Stimulated activated CD4-positive, alpha-beta T cell treated with anti-CD3 and anti-CD28 coated beads, Interleukin-12 subunit alpha, Interleukin-12 subunit beta, amount 100 ng/mL, for 48 hours (primary cell): ENCODE measurements around the gene SLC16A1.
"Not testable (repeated sequence)": the region's sequence is repeated elsewhere in the genome, so short reads cannot be mapped to it uniquely, and the experiment has no call there.

Source experiments
- DNase-seq, 3 donors: peaks; one replicate each; pipeline ENCODE4 v3.0.0-alpha.2; 2020; ENCODE audit warnings: low read depth in 2 of 3, low spot score in 1 of 3

SLC16A1 gene

GRCh38 chr1:112887599-112888283, 68.3 kb downstream of the SLC16A1 start:
- DNase-seq = no peak

- not testable (repeated sequence) for DNase-seq
Measured at GRCh38 chr1:112884996-112885395, 71.0 kb downstream of the SLC16A1 start.

- DNase-seq = no peak
Measured at GRCh38 chr1:112882271-112882744, 73.7 kb downstream of the SLC16A1 start.

GRCh38 chr1:112881742-112882127, 74.3 kb downstream of the SLC16A1 start:
- no peak for DNase-seq

GRCh38 chr1:112879834-112880233, 76.2 kb downstream of the SLC16A1 start:
- DNase-seq = no peak

- no peak for DNase-seq
Measured at GRCh38 chr1:112878321-112878720, 77.7 kb downstream of the SLC16A1 start.

GRCh38 chr1:112877750-112878149, 78.2 kb downstream of the SLC16A1 start:
- no peak for DNase-seq

- DNase-seq = no peak
Measured at GRCh38 chr1:112876315-112876714, 79.7 kb downstream of the SLC16A1 start.

GRCh38 chr1:112872551-112872962, 83.4 kb downstream of the SLC16A1 start:
- no peak for DNase-seq

- DNase-seq = no peak
Measured at GRCh38 chr1:112870887-112871646, 84.9 kb downstream of the SLC16A1 start.

- no peak for DNase-seq
Measured at GRCh38 chr1:112869895-112870294, 86.1 kb downstream of the SLC16A1 start.

- no peak for DNase-seq
Measured at GRCh38 chr1:112868191-112868590, 87.8 kb downstream of the SLC16A1 start.

- DNase-seq = no peak
Measured at GRCh38 chr1:112866981-112867380, 89.0 kb downstream of the SLC16A1 start.

- DNase-seq = no peak
Measured at GRCh38 chr1:112866151-112866550, 89.8 kb downstream of the SLC16A1 start.

GRCh38 chr1:112862753-112863426, 93.1 kb downstream of the SLC16A1 start:
- no peak for DNase-seq
